CD4-positive, alpha-beta T cell treated with Interleukin-10 for 1 hour (primary cell): ENCODE measurements around the gene TMEM183A.
A peak's percentile ranks its signal among the peaks of the same experiment; 100 is the strongest.
"Not testable (repeated sequence)": the region's sequence is repeated elsewhere in the genome, so short reads cannot be mapped to it uniquely, and the experiment has no call there.

Experiments
- DNase-seq: peaks from one replicate; pipeline ENCODE4 v3.0.0-alpha.2; 2020

The TMEM183A gene

DNA sequence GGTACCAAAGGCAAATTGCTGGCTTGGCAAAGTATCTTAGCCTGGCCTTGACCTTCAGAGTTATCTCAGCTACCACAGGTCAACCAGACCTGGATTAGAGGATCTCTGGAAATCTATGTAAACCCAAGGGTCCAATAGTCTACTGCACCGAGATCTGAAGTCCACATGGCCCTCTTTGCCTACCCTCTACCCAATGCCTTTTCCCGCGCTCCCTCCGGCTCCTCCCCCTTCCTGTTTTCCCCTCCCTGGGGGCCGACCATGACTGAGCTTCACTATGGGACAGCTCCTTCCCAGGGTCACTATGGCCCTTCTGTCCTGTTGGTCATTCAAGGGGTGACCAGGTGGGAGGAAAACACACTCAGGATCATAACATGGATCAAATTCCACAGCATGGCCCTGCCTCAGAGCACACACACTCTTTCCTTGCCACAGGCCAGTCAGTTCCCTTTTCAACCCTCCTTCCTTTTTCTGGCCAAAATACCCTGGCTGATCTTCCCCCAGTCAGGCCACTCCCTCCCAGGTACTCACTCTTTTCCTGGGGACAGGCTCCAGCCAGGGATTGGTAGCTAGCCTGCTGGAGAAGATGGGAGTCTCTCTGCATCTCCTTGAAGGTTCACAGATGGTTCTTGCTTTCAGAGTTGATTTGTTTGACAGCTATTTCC, 19.1 kb upstream of the TMEM183A start:
- DNase-seq = no peak

DNA sequence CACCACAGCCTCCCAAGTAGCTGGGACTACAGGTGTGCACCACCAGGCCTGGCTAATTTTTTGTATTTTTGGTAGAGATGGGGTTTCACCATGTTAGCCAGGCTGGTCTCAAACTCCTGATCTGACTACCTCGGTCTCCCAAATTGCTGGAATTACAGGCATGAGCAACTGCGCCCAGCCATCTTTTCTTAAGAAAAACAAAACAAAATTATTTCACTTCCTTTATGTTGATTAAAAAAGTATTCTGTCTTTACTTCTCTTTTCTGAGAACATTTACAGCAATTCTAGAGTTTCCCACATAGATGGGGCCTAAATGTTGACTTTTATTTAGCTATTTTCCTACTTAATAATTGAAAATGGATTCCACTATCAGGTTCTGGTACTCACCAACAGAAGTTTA, 17.3 kb upstream of the TMEM183A start:
- no peak for DNase-seq

GRCh38 chr1:202991112-202991511, 16.1 kb upstream of the TMEM183A start:
- DNase-seq = no peak

DNA sequence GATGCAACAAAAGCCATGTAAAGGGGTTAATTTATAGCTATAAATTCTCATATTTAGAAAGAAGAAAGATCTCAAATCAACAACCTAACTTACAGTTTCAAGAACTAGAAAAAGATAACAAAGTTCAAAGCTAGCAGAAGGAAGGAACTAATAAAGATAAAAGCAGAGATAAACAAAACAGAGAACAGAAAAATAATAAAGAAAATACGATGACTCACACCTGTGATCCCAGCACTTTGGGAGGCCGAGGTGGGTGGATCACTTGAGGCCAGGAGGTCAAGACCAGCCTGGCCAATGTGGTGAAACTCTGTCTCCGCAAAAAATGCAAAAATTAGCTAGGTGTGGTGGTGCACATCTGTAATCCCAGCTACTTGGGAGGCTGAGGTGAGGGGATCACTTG, 12.4 kb upstream of the TMEM183A start:
- DNase-seq = no peak

DNA sequence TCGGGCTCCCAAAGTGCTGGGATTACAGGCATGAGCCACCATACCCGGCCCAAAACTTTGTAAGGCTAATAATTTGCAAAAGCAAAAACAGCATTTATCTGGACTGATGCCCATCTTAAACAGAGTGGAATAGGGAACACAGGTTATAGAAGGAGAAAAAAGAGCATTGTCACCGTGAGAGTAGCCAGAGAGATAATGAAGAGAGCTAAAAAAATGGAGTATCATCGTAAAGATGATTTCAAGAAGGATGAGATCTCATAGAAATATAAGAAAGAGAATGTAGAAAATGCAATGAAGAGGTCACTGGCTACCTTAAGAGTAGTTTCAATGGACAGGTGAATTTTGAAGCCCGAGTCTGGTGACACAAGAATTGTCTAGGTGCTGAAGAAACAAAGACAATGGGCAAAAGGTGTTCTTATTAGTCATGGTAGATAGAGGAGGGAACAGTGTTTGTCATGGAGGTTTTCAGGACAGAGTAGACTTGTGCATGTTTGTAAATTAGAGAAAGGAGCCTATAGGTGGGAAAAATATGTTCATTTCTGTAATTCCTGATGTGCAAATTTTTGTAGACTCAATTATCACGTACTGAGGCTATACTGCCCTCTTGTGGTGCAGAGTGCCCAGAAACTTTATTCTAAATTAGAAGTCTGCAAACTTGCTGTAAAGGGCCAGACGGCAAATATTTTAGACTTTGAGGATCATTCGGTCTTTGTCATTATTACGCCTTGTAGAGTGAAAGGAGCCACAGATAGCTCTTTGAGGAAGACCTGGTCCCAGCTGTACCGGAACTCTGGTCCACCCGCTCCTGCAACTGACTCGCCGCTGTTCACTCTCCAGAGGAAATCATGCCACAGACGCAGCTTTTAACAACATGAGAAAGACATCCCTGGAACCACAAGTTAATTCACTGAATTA, 8.1 kb upstream of the TMEM183A start:
- DNase-seq = peak; percentile 79

DNA sequence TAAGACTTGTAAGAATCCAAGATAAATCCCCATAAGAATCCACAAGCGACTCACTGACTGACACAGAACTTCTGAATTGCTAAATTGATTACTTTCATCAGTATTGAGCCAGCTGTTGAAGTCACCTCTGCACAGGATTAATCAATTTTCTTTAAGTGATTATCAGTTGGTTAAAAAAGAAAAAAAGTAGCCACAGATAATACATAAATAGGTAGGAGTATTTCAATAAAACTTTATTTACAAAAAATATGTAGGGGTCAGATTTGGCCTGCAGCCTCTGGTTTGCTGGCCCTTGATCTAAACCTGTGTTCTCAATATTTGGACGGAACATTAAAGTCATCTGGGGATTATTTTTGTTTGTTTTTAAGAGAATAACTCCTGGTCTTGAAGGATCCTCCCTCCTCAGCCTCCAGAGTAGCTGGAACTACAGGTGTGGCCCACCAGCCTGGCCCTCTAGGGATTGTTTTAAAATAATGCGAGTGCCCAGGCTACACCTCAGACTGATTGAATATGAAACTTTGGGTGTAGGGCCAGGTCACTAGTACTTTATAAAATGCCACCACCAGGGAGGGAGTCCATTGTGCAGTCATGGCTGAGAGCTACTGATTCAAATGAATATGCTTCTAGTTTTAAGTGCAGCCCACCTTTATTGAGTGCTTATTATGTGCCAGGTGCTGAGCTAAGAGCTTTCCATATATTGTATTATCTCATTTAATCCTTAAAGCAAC, 6.8 kb upstream of the TMEM183A start:
- no peak for DNase-seq

GRCh38 chr1:203001986-203002385, 5.2 kb upstream of the TMEM183A start:
- no peak for DNase-seq

- no peak for DNase-seq
Observed at GRCh38 chr1:203002951-203003350, 4.2 kb upstream of the TMEM183A start.

DNA sequence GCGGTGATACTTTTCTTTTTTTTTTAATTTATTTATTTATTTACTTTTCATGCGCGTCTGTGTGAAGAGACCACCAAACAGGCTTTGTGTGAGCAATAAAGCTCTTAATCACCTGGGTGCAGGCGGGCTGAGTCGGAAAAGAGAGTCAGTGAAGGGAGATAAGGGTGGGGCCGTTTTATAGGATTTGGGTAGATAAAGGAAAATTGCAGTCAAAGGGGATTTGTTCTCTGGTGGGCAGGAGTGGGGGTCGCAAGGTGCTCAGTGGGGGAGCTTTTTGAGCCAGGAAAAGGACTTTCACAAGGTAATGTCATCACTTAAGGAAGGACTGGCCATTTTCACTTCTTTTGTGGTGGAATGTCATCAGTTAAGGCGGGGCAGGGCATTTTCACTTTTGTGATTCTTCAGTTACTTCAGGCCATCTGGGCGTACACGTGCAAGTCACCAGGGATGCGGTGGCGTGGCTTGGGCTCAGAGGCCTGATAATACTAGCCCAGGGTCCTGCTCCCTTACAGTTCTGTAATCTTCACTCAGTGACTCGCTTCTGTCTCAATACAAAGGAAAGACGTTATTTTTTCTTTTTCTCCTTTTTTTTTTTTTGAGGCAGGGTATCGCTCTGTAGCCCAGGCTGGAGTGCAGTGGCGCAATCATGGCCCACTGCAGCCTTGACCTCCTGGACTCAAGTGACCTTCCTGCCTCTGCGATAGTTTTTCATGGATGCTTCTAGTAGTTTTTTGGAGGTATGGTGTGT, 1.6 kb upstream of the TMEM183A start:
- not testable (repeated sequence) for DNase-seq

DNA sequence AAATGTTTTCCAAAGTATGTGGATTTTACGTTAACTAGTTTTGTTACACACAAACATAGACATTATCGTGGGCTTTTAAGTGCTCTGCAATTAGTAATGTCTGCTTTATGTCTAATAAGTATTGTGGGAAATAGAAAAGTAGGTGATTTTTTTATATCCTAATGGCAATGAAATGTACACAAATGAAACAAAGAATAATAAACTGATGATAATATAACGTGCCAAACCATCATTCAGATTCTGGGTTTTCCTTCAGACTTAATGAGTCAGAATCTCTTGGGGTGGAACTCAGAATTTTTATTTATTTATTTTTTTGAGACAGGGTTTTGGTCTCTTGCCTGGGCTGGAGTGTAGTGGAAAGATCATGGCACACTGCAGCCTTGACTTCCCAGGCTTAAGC, 2.0 kb downstream of the TMEM183A start:
- no peak for DNase-seq

- DNase-seq = no peak
Observed at GRCh38 chr1:203011582-203011981, 4.4 kb downstream of the TMEM183A start.

DNA sequence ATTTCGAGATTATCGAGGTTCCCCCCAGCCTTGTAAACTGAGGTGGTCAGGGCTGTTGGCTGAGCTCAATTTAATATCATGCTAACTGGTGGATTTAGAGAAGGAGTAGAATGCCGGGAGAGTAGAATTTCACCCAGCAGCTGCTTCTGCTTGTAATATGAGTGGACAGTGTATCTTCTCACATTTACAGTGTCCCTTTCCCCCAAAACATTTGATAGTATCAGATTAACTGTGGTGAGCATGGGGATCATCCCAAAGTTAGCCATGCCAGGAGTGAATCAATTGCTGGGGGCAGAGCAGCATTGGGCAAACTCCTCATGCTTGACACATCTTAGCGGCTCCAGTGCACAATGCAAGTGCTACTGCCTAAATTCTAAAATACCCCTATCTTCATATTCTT, 9.9 kb downstream of the TMEM183A start:
- no peak for DNase-seq

DNA sequence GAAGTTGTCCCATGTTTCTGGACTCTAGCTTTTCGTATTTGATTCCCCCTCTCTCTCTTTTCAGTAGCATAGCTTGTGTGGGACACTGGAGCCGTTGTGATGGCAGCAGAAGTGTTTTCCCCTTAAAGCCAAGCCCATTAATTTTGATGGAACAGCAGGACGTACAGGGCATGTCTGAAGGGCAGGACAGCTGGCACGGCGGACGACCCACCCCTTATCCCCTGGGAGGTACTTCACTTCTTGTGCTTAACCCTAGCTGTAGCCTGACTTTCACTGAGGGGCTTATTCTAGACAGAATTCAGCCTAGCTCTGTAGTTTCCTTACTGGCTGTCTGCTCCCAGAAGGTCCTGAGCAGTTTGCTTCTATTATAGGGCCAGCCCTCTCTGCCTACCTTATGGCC, 10.5 kb downstream of the TMEM183A start:
- DNase-seq = no peak

GRCh38 chr1:203022855-203023254, 15.7 kb downstream of the TMEM183A start:
- DNase-seq = not testable (repeated sequence)

DNA sequence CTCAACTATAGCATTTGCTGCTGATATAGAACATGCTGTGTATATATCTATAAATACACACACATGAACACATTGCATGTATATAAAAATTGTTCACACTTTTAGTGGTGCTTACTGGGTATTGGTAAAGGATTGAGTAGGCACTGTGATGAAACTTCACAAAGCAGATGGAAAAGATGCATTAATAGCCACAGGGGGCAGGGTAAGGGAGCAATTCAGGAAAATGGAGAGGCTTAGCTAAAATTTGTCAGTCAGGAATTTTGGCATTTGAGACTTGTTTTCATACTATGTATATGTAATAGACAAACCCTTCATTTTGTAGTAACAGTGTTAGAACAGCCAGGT, 18.5 kb downstream of the TMEM183A start:
- DNase-seq = peak; percentile 7

GRCh38 chr1:203026031-203026665, 19.0 kb downstream of the TMEM183A start, which contains the start of gene PPFIA4:
Gene PPFIA4 (plus strand): TSS chr1:203026491. CDS start chr1:203039009, 12,518 bp downstream.
- peak; percentile 91 for DNase-seq

DNA sequence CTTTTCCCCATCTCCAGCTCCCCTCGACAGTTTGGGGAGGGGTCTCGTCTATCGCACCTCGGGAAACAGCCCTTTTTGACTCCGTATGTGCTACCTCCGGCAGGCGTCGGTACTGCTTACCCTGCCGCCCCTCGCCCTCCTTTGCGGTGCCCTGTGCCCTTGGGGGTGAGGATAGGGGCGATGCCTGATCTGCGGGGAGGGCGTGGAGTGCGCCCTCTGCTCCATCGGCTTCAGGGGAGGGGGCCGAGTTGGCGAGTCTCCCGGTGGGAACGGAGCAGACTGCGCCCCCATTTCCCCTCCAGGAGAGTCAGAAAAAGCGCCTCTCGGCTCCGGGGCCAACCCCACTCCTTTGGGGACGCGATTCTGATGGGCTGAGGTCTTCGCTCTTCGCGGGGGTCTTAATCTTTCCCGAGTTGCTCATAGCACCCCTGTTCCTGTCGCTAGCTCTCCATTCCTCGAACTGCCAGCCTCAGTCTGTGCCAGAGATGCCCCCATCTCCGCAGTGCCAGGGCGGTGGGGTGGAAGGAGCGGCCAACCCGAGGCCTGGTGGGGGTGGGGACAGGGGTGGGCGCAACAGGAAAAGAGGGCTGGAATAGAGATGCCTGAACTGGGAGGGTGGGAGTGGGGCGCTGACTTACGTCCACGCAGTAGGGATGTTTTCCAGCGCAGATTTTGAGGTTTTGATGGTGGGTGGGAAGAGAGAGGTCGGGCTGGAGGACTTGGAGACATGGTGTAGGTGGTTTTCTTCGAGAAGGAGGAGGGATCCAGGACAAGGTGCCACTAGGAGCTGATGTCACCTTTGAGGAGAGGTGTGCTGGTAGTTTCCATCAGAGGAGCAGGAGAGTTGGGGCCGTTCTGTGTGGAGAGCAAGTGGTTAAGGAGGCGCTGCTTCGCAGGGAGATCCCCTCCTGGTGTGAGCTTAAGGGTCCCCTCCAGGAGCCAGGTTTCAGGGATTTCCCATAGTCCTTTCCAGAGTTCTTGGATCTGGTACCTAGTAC, 19.8 kb downstream of the TMEM183A start:
- no peak for DNase-seq

DNA sequence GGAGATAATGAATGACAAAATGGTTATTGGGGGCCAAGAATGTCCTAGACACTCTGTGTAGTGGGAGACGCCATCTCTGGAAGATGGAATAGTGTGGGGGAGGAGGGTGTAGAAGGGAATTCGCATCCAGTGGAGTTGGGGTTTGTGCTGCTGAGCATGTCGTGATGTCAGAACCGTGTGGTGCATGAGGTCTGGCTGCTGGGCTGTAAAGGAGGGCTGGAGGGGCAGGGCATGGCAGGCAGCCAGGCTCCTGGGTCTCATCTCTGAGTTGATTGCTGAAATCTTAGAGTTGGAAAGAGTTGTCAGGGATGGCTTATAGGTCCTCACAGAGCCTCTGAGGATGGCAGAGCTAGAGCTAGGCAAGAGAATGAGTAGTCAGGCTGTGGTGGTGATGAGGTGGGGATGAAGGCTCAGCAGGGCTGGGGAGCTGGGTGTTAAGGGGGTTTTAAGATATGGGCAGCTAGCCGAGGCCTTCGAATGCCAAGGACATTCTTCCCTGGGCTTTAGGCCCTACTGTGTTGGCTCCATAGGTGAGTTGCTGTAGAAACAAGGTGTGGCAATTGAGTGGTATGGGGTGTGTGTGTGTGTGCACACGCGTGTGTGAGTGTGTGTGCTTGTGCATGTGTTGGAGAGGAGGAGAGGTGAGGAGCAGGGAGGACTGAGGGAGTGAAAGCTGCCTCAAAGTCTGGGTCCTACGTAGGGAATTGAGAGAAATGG, 21.1 kb downstream of the TMEM183A start:
- no peak for DNase-seq

DNA sequence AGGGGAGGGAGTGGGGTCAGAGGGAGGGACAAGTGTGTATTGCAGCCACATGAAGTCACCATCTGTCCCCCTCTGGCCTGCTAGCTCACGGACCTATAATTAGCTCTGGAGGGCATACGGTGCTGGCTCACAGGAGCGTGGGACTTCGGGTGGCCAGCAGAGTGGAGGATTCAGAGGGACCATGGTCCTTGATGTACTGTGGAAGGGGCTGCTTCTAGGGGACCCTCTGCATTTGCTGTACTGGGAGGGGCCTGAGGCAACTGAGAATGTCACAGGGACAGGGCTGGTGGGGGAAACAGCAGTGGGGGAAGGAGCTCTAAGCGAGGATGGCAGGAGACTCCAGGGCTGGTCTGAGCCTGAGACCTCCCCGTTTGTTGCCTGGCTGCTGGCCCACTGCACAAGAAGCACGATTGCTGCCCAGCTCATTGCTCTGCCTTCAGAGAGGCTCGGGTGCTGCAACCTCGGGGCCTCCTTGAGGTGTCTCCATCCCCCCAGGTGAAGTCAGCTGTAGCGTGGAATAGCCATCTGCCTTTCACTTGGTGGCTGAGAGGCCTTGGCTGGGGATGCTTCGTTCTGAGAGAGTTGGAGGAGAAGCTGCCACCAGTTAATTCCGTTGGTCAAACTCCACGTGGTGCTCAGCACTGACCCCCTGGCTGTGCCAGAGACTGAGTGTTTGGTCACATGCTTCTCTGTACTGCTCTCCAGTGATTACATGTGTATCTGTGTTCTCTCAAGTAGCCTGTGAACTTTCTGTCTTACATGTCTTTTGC, 21.8 kb downstream of the TMEM183A start:
- DNase-seq = no peak

- DNase-seq = no peak
Observed at GRCh38 chr1:203031467-203031866, 24.3 kb downstream of the TMEM183A start.
